Calu3 (cell line): Measurements from ENCODE around the gene TRIM9. TPM values are rescaled to one million over a fixed set of nuclear protein-coding genes. Genes with fewer than 3 reads are reported as not detected.

Experiments
- BruUV-seq: library from RNA; stranded (reverse); fragments of 400-500 nt; replicated peaks from 2 replicates; lab custom pipeline; 2021; lab: Mats Ljungman, UMichigan
- CTCF ChIA-PET: fragments of 300-600 bp; sonication (Branson Sonifier 250); formaldehyde crosslinking; loops from one replicate; lab custom pipeline; 2022; ENCODE audit warnings: antibody characterized with exemption; lab: Charles Lee
- DNase-seq: peaks from one replicate; pipeline ENCODE4 v3.0.0; 2022
- H3K27ac Mint-ChIP-seq: one replicate; pipeline ENCODE4 v1.8.0; 2022; ENCODE audit warnings: mixed read lengths; ENCODE audit not compliant: unreplicated experiment
- H3K27me3 Mint-ChIP-seq: one replicate; pipeline ENCODE4 v1.8.0; 2022; ENCODE audit warnings: mixed read lengths; ENCODE audit not compliant: unreplicated experiment
- H3K36me3 Mint-ChIP-seq: one replicate; pipeline ENCODE4 v1.8.0; 2022; ENCODE audit warnings: mild to moderate bottlenecking, moderate library complexity, mixed read lengths; ENCODE audit not compliant: insufficient read depth, unreplicated experiment
- H3K4me1 Mint-ChIP-seq: one replicate; pipeline ENCODE4 v1.8.0; 2022; ENCODE audit warnings: mild to moderate bottlenecking, low read depth, mixed read lengths; ENCODE audit not compliant: unreplicated experiment
- H3K4me3 Mint-ChIP-seq: one replicate; pipeline ENCODE4 v1.8.0; 2022; ENCODE audit warnings: mild to moderate bottlenecking, low read depth, moderate library complexity, mixed read lengths; ENCODE audit not compliant: unreplicated experiment
- H3K9me3 Mint-ChIP-seq: one replicate; pipeline ENCODE4 v1.8.0; 2022; ENCODE audit warnings: low read depth, mixed read lengths; ENCODE audit not compliant: unreplicated experiment
- CTCF ChIP-seq: fragments of 200-600 bp; IDR thresholded peaks from one replicate; pipeline ENCODE4 v1.8.0; 2022; ENCODE audit warnings: antibody characterized with exemption; ENCODE audit not compliant: unreplicated experiment
- intact Hi-C: fragments of 100-400 bp; cut with micrococcal nuclease; formaldehyde crosslinking; loops from one replicate; pipeline ENCODE4 v1.10.0; 2022; ENCODE audit not compliant: unreplicated experiment
- total RNA-seq: library from RNA; stranded (reverse); gene quantifications from 2 replicates; pipeline ENCODE4 v1.2.3, GENCODE V29; 2022

TRIM9 gene
- total RNA-seq, 1 experiment from 2014 or later: 1.6 TPM

- Mint-ChIP-seq H3K9me3 (no peaks in the 10 kb centered on the region), H3K4me3 (no peak overlapping the region), H3K4me1 (no peaks in the 10 kb centered on the region), H3K27me3 (no peaks in the 10 kb centered on the region), H3K27ac (no peak overlapping the region), H3K36me3 (no peaks in the 10 kb centered on the region)
- intact Hi-C loops: no loop called here
- BruUV-seq: no TSS peak
- DNase-seq: no peak
- CTCF ChIA-PET: no interaction called here
- no peak for TF ChIP-seq CTCF
Measured at GRCh38 chr14:50978529-50978871, 116.4 kb downstream of the TRIM9 start.

GRCh38 chr14:50977863-50978528 lies 116.9 kb downstream of the TRIM9 start:
- intact Hi-C loops: no loop called here

GRCh38 chr14:50974118-50974517 lies 120.8 kb downstream of the TRIM9 start:
- Mint-ChIP-seq H3K27me3 (peaks cover 12% of the 10 kb centered on the region), H3K27ac (no peak overlapping the region), H3K4me1 (no peaks in the 10 kb centered on the region), H3K36me3 (no peaks in the 10 kb centered on the region), H3K9me3 (no peaks in the 10 kb centered on the region), H3K4me3 (no peak overlapping the region)
- CTCF ChIA-PET: interaction anchor here (0.6 kb wide), 2 partner anchors 122 to 586 kb away, joined by 3 read pairs; no protein-coding TSS in a partner anchor
- intact Hi-C loops: no loop called here
- no TSS peak for BruUV-seq
- DNase-seq: no peak
- TF ChIP-seq CTCF: no peak

More at GRCh38 chr14:50977863-50978528, 116.9 kb downstream of the TRIM9 start:
- Mint-ChIP-seq H3K36me3 (no peaks in the 10 kb centered on the region), H3K9me3 (no peaks in the 10 kb centered on the region), H3K4me3 (no peak overlapping the region), H3K27me3 (peaks cover under 1% of the 10 kb centered on the region), H3K4me1 (no peaks in the 10 kb centered on the region), H3K27ac (no peak overlapping the region)
- DNase-seq: no peak
- no TSS peak for BruUV-seq
- CTCF ChIA-PET: interaction anchor here (0.6 kb wide), 1 partner anchor 11 kb away, joined by 3 read pairs; no protein-coding TSS in a partner anchor
- TF ChIP-seq CTCF: no peak

GRCh38 chr14:50972734-50973133 lies 122.2 kb downstream of the TRIM9 start:
- intact Hi-C loops: no loop called here
- BruUV-seq: no TSS peak
- no peak overlapping the region for H3K4me3 Mint-ChIP-seq
- H3K9me3 Mint-ChIP-seq: no peaks in the 10 kb centered on the region
- no peak for DNase-seq
- TF ChIP-seq CTCF: no peak
- CTCF ChIA-PET: no interaction called here
- peaks cover 12% of the 10 kb centered on the region for H3K27me3 Mint-ChIP-seq
- H3K36me3 Mint-ChIP-seq: no peaks in the 10 kb centered on the region
- no peak overlapping the region for H3K27ac Mint-ChIP-seq
- H3K4me1 Mint-ChIP-seq: no peaks in the 10 kb centered on the region
